DMS114 treated with DMSO at 0.1 percent for 48 hours (cell line): Measurements from ENCODE around the gene ATP11A.
"Not testable (repeated sequence)": the region's sequence is repeated elsewhere in the genome, so short reads cannot be mapped to it uniquely, and the experiment has no call there.

Source experiments
- DNase-seq: peaks from one replicate; lab custom pipeline; 2025; ENCODE audit not compliant: unreplicated experiment; lab: John Stamatoyannopoulos, UW

The ATP11A gene

DNA sequence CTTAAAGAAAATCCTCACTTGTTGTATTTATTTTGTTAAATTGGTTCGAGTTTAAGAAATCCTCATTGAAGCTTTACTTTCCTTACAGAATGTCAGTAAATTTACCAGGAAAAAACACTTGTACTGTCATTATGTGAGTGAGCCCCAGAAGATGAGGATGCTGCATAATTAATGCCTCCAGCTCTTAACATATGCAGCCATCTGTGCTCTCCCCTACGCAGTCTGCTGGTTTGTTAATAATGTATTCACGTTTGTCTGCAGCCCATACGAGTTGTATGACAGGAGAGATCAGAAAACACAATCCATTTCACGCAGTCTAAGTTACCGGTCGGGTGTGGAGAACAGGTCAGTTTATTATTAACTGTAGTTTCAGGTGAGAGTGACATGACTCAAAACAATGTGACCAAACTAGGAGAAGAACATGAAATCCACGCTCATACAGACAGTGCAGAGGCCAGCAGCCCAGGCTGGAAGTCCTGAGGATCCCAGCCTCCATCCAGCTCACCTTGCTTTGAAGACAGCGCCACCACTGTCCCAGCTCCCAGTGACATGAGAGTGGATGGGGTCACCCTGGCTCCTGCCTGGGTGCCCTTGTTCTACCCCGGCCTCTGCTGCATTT lies 19.8 kb upstream of the ATP11A start:
- DNase-seq, result no peak

DNA sequence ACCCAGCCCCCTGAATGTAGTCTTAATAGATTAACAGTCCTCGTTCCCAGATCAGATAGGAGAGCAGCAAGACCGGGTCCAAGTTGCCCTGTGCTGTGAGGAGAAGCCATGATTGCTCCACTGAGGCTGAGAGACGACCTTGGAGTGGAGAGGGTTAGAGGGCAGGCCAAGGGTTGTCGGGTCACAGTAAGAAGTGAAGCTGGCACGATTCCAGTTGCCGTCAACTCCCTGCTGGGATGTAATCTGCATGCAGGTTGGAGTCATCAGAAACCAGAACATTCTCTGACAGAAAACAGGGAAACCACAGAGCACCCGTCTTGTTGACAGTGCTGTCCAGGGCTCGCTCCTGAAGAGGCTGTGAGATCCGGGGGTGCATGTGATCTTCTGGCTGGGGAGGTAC lies 19.0 kb upstream of the ATP11A start:
- no peak for DNase-seq

DNA sequence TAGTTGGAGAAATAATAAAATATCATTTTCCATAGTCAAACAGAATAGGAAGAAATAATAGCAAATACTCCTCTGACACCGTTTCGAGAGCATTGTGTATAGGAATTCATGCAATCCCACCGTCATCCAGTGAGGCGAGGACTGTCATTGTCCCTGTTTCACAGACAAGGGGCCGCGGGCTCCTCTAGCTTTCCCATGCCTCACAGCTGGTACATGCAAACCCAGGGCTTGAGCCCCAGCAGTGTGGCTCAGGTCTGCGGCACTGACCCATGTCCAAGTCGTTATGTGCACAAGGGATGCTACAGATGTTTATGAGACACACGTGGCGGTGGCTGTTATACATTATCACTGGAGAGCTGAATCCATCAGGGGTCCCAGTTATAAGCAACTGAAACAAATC lies 18.5 kb upstream of the ATP11A start:
- no peak for DNase-seq

DNA sequence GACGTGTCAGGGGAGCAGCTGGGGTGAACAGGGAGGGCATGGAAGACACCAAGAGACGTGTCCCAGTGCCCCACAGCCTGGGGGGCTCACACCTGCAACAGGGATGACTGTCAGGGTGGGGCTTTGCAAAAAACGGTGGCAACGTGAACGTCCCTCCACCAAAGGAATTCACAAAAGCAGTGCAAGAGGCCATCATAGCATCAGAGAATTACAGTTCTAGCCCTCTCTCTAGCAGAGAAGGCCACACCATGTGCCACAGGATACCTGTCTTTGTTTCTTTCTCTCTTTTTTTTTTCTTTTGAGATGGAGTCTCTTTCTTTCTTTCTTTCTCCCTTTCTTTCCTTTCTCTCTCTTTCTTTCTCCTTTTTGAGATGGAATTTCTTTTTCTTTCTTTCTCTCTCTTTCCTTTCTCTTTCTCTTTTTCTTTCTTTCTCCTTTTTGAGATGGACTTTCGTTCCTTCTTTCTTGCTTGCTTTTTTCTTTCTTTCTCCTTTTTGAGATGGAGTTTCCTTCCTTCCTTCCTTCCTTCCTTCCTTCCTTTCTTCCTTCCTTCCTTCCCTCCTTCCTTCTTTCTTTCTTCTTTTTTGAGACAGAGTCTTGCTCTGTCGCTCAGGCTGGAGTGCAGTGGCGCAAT lies 17.1 kb upstream of the ATP11A start:
- DNase-seq, result no peak

DNA sequence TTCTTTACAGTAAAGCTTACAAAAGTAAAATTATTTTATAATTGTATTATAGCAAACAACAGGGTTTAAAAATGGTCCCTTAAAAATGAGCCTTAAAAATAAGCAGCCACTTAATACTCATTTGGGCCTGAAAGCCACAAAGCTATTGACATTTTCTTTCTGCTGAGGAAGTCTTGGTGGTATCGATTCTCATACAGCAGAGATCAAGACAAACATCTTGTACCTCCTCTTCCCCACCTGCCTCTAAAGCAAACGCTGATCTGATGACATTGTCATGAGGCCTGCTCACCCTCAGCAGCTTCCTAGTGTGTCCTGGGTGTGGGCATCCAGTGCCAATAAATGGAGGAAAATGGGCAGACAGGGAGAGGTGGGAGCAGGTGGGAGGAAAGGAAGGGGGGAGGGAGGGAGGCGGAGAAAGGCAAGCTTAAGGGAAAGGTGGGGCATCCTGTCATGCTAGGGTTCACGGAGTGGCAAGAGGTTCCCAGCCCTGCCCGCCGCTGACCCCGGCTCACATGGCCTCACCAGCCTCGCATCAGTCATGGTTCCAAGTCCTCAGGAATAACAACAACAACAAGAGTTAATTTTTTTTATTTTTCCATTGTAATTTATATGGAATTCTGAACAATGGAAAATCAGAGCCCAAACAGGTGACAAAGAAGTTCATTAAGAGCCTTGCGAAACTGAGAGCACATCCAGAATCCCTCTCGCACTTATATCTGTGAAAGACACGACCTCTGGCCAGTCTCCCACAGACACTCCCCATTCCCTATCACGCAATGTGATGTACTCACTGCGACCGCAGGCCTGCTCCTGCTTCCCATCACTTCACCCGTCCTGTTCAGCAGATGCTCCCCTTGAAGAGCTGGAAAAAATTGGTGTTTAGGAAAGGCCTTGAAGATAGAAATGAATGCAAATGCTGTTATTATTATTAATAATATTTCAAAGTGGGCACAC lies 15.1 kb upstream of the ATP11A start:
- DNase-seq, result no peak

DNA sequence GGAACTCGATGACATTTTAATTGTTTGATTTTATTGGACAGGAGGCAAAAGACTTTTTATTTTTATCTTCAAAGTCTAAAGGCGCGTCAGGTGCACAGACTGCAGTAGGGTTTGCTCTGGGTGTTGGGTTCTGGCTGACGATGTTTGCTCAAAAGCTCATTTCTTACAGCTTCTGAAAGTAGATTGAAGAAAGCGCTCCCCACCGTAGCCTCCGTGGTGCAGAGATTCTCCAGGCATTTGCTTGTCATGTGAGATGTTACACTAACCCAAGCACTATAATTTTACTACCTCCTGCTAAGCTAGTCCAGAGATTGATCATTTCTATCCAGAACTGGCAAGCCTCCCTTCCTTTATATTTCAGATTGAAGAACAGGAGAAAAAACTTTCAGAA lies 14.5 kb upstream of the ATP11A start:
- no peak for DNase-seq

DNA sequence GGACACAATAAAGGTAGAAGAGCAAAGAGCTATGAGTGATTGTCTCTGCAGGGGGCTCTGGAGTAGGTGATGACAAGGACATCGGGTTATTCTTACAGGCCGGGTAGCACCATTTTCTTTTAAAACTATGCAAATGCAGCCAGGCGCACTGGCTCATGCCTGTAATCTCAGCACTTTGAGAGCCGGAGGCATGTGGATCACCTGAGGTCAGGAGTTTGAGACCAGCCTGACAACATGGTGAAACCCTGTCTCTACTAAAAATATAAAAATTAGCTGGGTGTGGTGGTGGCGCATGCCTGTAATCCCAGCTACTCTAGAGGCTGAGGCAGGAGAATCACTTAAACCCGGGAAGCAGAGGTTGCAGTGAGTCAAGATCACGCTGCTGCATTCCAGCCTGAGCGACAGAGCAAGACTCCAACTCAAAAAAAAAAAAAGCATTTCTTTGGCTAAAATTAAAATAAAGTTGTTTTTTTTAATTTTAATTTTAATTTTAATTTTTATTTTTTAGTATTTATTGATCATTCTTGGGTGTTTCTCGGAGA lies 12.3 kb upstream of the ATP11A start:
- DNase-seq, result not testable (repeated sequence)

DNA sequence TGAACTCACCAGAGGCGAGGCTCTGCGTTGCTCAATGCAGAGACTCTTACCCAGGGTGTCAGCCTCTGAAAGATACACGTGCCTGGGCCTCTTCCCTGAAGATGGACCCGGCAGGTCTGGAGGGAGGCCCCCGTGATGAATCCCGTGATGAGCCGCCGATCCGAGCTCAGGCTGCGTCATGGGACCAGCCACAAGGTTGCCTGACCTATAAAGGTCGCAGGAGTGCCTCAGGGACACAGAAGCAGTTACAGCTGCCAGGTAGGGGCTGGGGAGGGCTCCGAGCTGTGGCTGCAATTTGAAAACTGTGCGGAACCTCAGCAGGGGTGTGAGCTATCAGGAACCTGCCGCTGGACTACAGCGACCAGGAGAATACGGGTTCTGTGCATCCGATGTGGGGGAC lies 10.5 kb upstream of the ATP11A start:
- no peak for DNase-seq

DNA sequence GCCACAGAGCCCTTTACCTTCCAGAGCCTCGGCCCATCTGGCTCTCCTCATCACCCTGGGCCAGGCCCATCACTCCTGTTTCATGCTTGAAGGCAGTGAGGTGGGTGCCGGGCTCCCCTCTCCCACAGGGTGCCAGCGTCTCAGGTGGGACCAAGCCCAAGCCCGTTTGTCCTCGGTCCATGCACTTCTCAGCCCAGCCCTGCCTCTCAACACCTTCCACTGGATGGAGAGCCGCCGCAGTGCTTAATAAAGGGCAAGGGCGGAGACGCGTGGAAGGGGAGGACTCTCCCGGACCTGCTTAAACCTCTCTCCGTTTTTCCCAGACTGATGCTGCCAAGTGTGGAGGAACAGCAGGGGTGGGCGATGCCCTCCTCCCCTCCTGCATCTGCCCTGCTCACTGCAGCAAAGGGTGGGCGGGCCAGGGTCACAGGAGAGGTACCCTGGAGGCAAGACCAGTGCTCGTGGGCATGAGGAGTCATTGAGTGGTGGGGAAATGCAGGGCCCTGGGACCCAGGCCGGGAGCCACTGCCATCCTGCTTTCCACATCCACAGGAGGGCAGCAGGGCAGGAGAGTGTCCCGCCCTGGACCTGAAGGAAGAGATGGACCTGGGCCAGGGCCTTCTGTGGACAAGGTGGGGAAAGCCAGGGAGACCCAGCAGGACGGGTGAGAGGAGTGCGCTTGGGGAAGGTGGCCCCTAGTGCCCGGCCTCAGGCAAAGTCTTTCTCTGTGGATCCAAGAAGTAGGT lies 9.7 kb upstream of the ATP11A start:
- no peak for DNase-seq

DNA sequence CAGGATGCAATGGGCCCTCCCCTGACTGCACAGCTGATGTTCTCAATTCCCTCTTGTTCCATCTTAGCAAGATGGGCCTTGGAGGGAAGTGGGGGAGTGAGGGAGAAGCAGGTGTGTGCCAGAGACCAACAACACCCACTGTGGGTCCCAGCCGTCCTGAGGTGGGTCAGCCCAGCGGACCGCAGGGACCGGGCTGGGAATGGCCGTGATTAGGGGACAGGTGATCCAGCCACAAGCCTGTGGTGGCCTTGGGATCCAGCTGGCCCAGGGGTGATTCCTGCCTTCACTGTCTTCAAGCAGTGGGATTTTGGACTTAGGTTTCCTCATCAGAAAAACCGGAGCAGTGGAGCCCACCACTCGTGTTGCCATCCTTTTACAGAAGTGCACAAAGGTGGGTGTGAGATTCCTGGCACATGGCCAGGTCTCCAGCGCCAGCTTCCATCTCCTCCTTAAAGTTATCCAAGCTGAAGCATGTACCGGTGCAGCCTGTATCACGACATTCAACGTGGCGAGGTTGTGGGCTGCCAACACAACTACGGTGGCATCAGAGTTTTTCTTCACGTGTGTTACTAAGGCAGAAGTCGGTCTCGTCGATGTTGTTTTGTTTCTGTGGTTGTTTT lies 9.0 kb upstream of the ATP11A start:
- no peak for DNase-seq

DNA sequence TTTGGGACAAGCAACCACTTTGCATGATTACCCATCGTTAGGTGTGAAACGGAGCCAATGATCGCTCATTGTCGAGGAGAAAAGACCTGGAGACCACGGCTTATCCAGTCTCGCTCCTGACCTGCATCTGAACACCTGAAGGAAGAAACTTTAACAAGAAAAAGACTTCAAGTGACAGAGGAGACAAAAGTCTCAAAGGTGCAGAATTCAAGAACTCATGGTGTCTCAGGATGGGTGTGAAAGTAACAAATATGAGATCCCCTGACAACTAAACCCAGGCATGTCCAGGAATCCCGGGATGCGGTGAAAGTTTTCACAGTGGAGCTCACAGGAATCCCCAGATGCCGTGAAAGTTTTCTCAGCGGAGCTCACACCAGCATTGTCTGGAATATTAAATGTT lies 6.3 kb upstream of the ATP11A start:
- DNase-seq, result no peak

DNA sequence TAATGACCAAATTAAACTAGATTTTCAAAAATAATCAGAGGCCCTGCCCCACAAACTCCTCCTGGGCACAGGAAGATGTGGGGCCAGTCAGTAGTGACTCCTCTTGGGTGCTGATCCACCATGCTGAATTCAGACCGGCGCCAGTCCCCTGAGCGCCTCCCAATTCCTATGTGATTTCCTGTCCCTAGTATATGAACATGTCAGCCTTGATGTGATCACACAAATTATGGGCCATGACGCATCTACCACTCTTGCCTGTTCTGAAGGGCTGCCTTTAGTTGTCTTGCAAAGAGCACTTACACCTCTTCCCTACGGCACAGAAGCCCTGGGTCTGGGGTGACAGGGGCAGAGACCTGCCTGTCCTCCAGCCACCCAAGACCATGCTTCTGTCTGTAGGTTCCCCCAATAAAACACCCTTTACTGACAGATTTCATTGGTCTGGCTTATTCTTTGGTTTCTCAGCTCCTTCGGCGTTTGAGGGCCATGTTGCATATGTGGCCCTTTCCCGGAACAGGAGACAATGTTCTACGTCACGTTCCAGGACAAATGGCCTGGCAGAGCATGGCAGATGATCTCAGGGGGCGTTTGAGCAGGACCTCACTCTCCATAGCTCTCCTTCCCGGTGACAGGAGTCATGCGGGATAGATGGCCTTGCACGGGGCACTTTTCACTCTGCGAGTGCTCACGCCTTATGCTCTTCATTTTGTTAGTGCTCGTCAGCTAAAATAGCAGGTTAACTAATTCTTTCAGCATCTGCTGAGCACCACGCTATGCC lies 5.6 kb upstream of the ATP11A start:
- DNase-seq, result no peak

DNA sequence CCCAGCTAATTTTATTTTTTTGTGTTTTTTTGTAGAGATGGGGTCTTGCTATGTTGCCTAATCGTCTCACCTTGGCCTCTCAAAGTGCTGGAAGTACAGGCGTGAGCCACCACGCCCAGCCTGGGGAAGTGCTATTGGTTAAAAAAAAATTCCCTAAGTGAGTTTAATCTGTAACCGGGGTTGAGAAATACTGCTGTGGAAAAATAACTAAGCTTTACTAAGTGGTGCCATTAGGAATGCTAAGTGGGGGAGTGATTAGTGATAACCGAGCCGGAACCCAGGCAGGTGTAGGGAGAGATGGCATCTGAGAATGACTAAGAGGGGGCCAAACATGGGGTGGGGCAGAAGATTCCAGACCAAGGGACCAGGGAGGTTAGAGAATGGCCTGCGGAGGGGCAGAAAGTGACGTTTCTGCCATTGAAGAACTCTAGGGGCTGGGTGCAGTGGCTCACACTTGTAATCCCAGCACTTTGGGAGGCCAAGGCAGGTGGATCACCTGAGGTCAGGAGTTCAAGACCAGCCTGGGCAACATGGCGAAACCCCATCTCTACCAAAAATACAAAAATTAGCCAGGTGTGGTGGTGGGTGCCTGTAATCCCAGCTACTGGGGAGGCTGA lies 4.5 kb upstream of the ATP11A start:
- DNase-seq, result not testable (repeated sequence)

DNA sequence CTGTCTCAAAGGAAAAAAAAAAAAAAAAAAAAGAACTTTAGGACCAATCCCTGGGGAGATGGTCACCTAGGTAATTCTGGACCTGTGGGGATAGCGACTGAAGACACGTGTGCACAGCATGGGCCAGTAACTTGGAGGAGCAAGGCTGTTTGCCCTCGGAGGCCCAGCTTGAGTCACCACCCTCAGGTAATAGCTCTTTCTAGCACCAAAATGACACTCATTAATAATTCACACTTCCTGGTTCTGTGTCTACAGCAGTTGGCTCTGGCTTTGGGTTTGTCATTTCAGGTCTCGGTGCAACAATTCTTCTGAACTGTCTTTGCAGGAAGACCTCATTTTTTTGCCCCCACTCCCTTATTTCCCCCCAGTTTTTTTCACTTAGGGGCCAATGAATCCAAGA lies 3.9 kb upstream of the ATP11A start:
- DNase-seq, result no peak

DNA sequence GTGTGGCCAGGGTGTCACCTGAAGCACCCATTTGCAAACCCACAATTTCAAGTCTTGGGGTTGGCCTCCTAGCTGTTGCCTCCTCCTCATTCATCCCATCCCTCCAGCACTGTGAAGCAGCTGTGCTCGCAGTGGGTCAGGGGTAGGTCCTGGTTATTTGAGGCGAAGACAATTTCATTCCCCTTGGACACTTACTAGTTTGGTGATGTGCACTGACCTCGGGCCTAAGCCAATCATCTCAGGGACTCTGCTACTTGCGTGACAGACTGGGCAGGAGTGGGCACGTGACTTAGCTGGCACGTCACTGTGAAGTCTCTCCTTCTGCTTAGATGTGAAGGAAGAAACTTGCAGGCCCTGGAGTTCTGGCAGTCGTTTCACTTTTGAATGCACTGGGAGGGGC lies 3.5 kb upstream of the ATP11A start:
- no peak for DNase-seq

DNA sequence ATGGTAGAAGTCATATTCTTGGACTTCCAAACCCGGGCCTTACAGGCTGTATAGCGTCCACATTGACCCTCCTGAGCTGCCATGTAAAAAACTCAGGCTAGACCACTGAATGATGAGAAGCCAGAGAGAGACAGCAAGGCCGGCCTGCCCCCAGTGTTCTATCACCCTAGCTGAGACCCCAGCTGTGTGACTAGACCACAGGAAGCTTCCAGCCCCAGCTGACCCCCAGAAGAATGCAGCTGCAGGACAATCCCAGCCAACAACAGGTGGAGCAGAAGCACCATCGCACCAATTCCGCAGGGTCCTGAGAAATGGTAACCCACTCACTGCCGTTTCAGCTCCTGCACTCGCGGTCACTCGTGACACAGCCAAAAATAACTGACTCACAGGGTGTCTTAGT lies 2.9 kb upstream of the ATP11A start:
- no peak for DNase-seq

DNA sequence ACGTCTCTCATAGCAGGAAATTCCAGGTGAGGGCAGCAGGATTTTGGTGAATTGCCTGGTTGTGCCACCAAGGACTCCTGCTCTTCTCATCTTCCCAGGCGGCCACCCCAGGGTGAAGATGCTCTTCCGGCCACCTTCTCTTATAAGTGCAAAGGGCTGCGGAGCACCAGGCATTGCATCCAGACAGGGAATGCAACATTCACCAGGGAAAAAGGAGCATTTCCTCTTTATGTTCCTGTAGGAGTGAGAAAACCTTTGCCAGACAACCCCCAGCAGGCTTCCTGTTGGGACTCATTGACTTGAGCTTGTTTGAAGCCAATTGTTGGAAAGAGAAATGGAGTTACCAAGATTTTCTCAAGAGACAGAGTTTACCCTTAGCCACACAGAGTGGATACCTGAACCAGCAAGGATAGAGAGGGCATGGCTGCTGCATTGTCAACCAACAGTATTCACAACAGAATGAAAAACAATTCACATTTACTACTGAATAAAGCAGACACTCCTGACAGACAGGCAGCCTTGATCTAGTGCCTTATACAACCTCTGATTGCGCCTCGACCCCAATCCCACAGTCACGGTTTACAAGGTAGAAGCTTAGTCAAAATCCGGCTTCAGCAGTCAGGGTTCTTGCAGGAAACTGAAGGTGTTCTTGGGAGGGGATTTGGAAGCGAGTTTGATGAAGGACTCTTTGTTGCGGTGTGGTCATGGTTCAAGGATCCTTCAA lies 1.8 kb upstream of the ATP11A start:
- no peak for DNase-seq

DNA sequence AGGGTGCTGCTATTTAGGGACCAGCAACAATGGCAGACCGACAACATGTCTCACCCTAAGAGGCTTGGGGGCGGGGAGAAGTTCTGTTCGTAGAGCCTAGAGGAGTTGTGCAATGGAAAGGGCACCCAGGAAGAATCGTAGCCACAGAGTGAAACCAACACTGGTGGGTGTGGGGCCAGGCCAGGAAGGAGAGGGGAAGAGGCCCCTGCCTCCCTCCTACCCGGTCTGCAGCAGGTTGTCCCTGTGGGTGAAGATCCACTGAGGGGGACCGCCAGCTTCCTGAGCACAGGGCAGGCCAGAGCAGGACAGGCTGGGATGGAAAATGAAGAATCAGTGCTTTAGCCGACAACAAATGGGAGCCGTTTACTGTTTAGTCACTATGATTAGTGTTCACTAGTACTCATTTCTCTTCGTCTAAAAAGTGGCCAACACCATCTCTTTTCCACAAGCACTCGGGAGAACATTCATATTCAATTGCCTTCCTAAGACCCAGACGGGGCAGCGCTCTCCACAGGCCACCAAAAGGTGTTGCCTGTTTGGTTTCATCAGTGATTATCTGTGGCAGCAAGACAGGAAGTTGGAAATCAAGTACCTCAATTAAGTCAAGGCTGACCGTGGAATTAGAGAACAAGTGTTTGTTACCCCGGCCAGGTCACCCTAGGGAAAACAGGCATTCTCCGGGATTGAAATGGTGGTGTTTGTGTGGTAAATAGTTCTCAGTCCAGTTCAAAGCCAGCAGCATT lies 1.1 kb upstream of the ATP11A start:
- no peak for DNase-seq
